HFFc6 (cell line): Measurements from ENCODE around the gene NRAP. TPM values are rescaled to one million over a fixed set of nuclear protein-coding genes. Genes with fewer than 3 reads are reported as not detected.

Experiments
- DNase-seq: peaks from one replicate; pipeline ENCODE4 v3.0.0-alpha.2; 2018
- H3K27ac Mint-ChIP-seq: 2 replicates; pipeline ENCODE4 v1.8.0; 2020; ENCODE audit warnings: mild to moderate bottlenecking, mixed read lengths
- H3K27me3 Mint-ChIP-seq: 2 replicates; pipeline ENCODE4 v1.8.0; 2021; ENCODE audit warnings: mild to moderate bottlenecking, moderate library complexity, mixed read lengths; ENCODE audit not compliant: insufficient read depth
- H3K36me3 Mint-ChIP-seq: 2 replicates; pipeline ENCODE4 v1.8.0; 2021; ENCODE audit warnings: low read depth, mixed read lengths
- H3K4me1 Mint-ChIP-seq: 2 replicates; pipeline ENCODE4 v1.8.0; 2020; ENCODE audit warnings: low read depth, mixed read lengths
- H3K4me3 Mint-ChIP-seq: 2 replicates; pipeline ENCODE4 v1.8.0; 2020; ENCODE audit warnings: mild to moderate bottlenecking, moderate library complexity, mixed read lengths
- H3K9me3 Mint-ChIP-seq: 2 replicates; pipeline ENCODE4 v1.8.0; 2020; ENCODE audit warnings: mild to moderate bottlenecking, mixed read lengths
- CTCF ChIP-seq: fragments of 200-600 bp; sonication (generic); IDR thresholded peaks from 2 replicates; pipeline ENCODE4 v1.5.0; 2021; ENCODE audit warnings: antibody characterized with exemption, mild to moderate bottlenecking
- total RNA-seq, 6 experiments: library from RNA; stranded (reverse); fragmentation: NEBNext Ultra II Directional; extraction: Animal tissue kit (Norgen Biotek cat#: 25700); gene quantifications; 2 replicates in 1 of 6; 3 replicates in 5 of 6; pipeline ENCODE4 v1.2.3, GENCODE V29; 2021

NRAP gene
- total RNA-seq, 6 experiments from 2014 or later, result not detected

GRCh38 chr10:113549856-113550255, 114.0 kb downstream of the NRAP start:
- Mint-ChIP-seq H3K4me3 (no peak overlapping the region), H3K27me3 (peaks cover 25% of the 10 kb centered on the region), H3K9me3 (no peaks in the 10 kb centered on the region), H3K36me3 (no peaks in the 10 kb centered on the region), H3K27ac (no peak overlapping the region), H3K4me1 (peaks cover 9% of the 10 kb centered on the region; the same call in 1 of the 2 replicates)
- no peak for DNase-seq
- no peak for TF ChIP-seq CTCF

- Mint-ChIP-seq H3K4me3 (no peak overlapping the region), H3K36me3 (no peaks in the 10 kb centered on the region), H3K4me1 (peaks cover 9% of the 10 kb centered on the region; the same call in 1 of the 2 replicates), H3K27ac (no peak overlapping the region), H3K9me3 (no peaks in the 10 kb centered on the region), H3K27me3 (peaks cover 27% of the 10 kb centered on the region)
- no peak for DNase-seq
- no peak for TF ChIP-seq CTCF
Observed at GRCh38 chr10:113547426-113547825, 116.4 kb downstream of the NRAP start.

- H3K4me1 Mint-ChIP-seq, result peaks cover 22% of the 10 kb centered on the region
- no peaks in the 10 kb centered on the region for H3K36me3 Mint-ChIP-seq
- TF ChIP-seq CTCF, result no peak
- DNase-seq, result no peak
- no peaks in the 10 kb centered on the region for H3K9me3 Mint-ChIP-seq
- H3K27me3 Mint-ChIP-seq, result peaks cover 24% of the 10 kb centered on the region
- H3K27ac Mint-ChIP-seq, result no peak overlapping the region
- no peak overlapping the region for H3K4me3 Mint-ChIP-seq
Observed at GRCh38 chr10:113544392-113544791, 119.4 kb downstream of the NRAP start.

- Mint-ChIP-seq H3K36me3 (no peaks in the 10 kb centered on the region), H3K4me3 (no peak overlapping the region), H3K27ac (no peak overlapping the region), H3K9me3 (no peaks in the 10 kb centered on the region), H3K27me3 (peaks cover 23% of the 10 kb centered on the region), H3K4me1 (peaks cover 32% of the 10 kb centered on the region)
- TF ChIP-seq CTCF, result no peak
- no peak for DNase-seq
Observed at GRCh38 chr10:113543107-113543955, 120.5 kb downstream of the NRAP start.

- H3K36me3 Mint-ChIP-seq, result no peaks in the 10 kb centered on the region
- no peak overlapping the region for H3K4me3 Mint-ChIP-seq
- no peak overlapping the region for H3K27ac Mint-ChIP-seq
- DNase-seq, result no peak
- H3K27me3 Mint-ChIP-seq, result peaks cover 24% of the 10 kb centered on the region
- H3K9me3 Mint-ChIP-seq, result no peaks in the 10 kb centered on the region
- peaks cover 32% of the 10 kb centered on the region for H3K4me1 Mint-ChIP-seq
- TF ChIP-seq CTCF, result no peak
Observed at GRCh38 chr10:113541549-113541927, 122.3 kb downstream of the NRAP start.
